HG03378 (cell line): ENCODE results near the gene ELFN1.

Experiments used
- ATAC-seq: cut with Tn5 transposase; IDR thresholded peaks from one replicate; pipeline ENCODE4 v1.9.1; 2021; ENCODE audit warnings: mild to moderate bottlenecking, moderate library complexity; ENCODE audit not compliant: unreplicated experiment

Gene ELFN1

DNA sequence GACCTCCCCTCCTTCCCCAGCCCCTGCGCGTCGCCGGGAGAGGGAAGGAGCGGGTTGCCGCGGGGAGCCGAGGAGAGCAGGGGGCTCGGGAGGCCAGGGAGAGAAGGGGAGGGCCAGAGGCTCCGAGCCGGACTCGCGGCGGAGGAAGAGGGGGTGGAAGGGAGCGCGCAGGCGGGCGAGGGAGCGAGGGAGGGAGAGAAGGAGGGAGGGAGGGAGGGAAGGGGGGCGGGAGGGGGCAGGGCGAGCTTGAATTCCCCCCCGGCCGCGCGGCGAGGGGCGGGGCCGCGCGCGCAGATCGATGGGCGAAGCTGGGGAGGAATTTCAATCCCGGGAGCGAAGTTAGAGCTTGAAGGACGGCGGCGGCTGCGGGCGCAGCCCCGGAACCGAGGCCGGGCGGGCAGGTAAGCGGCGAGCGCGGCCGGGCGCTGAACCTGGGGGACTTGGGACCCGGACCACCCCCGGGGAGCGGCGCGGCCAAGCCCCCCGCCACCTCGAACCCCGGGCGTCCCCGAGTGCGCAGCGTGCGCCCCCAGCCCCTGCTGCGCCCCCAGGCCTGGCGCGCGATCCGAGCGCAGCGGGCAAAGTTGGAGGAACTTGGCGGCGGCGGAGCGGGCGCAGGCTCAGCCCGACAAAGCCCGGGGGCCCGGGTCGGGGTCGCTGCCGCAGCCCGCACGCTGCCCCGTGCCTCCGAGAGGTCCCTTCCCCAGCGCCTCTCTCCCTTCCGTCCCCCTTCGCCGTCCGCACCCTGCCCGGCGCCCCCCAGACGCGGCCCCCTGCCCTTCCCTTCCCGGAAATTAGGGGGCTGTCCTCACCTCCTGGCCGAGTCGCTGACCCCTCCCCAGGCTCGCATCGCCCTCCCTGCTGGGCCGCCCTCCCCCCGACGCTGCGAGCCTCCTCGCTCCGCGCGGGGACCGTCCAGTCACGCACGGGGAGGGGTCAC, at the start of gene ELFN1:
Gene ELFN1, plus strand, starts transcription at position 324 of the 940 bp plus-strand sequence. CDS start 74,320 bp downstream, outside the sequence.
- ATAC-seq = no peak

DNA sequence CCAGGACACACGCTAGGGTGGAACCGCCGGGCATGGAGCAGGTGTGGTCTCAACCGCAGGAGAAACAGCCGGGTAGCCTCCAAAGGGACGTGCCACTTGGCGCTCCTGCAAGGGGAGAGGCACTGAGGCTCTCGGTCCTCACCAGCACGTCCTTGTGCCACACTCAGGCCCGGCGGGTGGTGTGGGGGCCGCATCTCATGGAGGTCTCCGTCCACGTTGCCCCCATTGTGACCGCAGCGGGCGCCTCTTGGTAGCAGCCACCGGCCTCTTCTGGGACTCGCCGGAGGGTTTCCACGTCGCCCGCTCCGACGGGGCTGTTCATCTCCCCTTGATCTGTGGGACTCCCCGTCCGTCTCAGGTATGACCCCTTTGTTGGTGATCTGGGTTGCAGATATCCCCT, 49.2 kb upstream of the ELFN1 start:
- ATAC-seq = no peak

DNA sequence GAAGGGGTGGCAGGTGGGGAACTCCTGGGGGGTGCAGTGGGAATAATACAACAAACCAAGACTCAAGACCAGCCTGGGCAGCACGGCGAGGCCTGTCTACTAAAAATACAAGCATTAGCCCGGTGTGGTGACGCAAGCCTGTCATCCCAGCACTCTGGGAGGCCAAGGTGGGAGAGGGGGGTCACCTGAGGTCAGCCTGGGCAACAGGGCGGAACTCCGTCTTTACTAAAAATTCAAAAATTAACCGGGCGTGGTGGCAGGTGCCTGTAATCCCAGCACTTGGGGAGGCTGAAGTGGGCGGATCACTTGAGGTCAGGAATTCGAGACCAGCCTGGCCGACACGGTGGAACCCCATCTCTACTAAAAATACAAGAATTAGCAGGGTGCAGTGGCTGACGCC, 48.4 kb upstream of the ELFN1 start:
- ATAC-seq = no peak

DNA sequence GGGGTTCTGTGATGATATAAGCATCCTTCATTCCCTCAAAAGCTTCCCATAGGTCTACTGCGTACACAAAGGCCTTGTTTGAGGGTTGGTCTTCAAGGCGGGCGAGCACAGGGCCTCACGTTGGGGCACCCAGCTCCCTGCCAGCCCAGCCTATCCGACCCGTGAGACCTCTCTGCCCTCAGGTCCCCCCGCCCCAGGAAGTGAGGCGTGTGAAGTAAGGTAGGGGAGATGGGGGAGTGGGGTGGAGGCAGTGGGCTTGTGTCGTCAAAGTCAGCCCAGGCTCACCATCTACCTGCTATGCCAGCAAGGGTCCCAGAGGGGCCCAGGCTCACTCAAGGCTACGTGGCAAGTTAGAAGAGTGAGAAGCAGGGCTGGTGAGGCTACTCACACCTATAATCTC, 47.6 kb upstream of the ELFN1 start:
- no peak for ATAC-seq

DNA sequence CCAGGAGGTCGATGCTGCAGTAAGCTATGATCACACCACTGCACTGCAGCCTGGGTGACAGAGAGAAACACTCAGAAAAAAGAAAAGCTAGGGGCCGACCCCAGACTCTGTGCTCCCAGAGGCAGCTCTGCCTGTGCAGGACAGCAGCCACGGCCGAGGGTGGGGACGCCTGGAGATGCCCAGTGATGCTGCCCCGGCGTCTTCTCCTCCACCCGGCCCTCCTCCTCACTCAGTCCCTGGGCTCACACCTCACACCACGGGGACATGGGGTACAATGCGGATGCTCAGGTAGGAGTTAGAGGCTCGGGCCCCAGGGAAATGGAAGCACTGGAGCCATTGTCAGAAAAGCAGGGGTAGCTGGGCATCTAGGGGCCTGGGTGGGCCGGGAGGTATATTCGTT, 46.3 kb upstream of the ELFN1 start:
- ATAC-seq = no peak

DNA sequence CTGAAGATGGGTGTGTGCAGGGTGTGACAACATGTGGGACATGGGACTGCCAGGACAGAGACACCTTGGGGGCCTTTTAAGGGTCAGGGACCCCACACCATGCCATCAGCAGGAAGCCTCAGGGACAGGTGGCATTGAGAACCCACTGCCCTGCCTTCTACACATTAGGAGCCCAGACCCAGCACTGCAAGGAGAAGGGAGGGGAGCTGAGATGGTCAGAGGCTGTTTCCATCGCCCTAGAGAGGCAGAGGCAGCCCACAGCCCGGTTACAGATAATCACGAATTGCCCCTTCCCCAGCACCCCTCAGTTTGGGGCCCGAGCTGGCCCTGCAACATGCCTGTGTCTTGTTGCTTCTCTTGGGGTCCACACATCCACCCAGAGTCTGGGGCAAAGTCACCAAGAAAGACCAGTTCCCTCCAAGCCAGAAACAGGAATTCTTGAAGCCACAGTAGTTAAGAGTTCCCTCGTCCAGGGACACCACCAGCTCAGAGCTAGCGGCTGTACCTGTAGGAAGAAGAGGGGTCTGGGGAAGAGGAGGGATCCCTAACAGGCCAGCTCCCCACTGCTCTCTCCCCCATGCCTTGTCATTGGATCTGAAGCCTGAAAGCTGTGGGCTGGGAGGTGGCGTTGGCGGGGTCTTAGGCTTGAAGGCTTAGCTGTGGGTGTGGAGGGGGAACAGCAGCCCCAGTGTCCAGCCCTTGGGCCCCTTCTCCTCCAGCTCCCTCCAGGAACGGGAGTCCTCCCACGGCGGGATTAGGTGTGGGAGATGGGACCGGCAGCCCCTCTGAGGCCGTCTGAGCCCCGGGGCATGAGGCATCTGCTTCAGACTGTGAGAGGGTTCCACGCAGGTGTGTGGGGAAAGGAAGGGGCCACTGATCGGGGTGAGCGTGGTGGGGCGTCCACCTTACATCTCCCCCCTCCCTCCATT, 44.8 kb upstream of the ELFN1 start:
- ATAC-seq = no peak

DNA sequence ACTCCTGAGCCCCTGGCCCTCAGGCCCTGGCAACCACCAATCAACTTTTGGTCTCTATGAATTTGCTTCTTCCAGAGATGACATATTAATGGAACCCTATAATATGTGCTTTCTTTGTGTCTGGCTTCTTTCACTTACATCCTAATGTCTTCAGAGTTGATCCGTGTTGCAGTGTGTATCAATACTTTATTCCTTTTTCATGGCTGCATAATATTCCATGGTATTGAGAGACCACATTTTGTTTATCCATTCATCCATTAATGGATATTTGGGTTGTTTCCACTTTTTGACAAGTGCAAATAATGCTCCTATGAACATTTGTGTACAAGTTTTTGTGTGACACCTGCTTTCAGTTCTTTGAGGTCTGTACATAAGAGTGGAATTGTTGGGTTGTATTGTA, 43.3 kb upstream of the ELFN1 start:
- ATAC-seq = no peak

DNA sequence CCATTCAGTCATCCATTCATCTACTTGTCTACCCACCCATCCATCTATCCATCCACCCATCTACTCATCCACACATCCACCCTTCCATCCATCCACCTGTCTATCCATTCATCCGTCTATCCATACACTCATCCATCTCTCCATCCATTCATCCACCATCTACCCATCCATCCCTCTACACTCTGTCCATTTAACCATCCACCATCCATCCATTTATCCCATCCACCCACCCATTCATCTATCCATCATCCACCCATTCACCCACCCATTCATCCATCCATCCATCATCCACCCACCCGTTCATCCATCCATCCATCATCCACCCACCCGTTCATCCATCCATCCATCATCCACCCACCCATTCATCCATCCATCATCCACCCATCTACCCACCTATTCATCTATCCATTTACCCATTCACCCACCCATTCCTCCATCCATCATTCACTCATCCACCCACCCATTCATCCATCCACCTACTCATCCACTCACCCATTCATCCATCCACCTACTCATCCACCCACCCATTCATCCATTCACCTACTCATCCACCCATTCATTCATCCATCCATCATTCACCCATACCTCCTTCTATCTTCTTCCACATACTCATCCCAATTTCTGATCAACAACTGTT, 39.3 kb upstream of the ELFN1 start:
- no peak for ATAC-seq

DNA sequence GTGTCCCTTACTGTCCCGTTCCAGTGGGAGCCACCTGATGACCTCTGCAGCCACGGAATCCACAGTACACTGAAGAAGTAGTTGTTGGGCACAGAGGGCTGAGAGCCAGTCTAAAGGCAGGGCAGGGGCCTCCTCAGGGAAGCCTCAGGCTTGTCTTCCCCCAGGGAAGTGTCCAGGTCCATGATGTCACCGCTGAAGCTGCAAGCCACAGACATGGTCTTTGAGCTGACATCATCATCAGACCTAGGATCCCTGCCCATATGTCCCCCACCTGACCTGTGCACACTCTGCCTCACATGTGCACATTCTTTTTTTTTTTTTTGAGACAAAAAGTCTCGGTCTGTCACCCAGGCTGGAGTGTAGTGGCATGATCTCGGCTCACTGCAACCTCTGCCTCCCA, 38.4 kb upstream of the ELFN1 start:
- ATAC-seq = no peak

DNA sequence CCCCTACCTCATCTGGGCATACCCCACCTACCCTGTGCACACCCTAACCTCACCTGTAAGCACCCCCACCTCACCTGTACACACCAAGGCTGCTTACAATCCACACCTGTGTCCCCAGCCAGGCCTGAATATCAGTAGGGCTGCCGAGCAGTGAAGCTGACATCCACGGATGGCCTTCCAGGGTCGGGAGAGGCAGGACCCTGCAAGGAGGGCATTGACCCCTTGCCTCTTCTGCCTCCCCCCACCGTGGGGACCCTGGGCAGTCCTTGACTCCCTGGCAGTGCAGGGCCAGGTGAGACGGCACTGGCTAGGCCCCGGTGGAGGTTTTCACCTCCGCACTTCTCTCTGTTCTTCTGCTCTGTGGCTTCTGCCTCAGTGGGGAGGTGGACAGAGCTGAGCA, 37.6 kb upstream of the ELFN1 start:
- no peak for ATAC-seq

DNA sequence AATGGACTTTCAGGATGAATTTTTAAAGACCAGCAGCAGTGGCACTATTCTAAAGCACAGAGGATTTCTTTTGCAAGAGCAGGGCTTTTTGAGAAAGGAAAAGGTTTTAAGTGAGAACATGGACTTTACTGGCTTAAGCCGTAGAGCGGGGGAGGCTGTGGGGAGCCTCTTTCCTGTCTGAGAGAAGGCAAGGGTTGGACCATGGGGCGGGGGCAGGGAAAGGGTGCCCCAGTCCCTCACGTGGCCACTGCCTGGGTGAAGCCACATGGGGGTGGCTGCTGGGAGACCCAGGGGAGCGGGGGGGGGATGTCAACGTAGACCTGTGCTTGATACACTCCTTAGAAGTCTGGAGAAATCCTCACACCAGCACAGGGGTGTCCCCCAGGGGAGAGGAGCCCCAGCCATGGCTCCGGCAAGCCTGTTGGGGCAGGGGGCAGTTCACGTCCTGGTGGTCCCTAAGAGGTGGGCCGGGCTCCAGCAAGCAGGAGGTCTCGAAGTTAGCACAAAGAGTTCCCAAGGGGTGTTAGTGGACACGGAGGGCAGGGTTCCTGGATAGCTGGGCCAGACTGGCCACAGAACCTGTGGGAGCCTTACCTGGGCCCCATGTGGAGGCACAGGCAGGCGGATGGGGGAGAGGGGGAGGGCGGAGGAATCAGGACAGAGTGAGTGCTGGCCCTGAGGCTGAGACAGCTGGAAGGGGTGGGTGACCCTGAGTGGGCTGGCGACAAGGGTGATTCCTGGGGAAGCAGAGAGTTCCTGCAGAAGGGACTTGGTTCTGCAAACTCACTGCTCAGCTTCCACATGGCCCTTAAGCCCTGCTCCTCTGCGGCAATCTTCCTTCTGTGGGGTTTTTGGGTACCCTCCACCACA, 36.9 kb upstream of the ELFN1 start:
- no peak for ATAC-seq

DNA sequence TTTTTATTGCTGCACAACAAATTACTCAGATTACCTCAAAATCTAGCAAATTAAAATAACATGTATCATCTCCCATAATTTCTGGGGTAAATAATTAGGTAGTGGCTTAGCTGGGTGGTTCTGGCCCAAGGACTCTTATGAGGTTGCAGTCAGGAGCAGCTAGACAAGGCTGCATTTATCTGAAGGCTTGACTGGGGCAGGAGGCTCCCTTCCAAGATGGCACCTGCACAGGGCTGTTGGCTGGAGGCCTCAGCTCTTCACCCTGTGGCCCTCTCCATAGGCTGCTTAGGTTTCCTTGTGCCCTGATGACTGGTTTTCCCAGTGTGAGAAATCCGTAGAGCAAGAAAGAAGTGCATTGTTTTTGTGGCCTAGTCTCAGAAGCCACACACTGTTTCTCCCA, 34.7 kb upstream of the ELFN1 start:
- ATAC-seq = no peak

DNA sequence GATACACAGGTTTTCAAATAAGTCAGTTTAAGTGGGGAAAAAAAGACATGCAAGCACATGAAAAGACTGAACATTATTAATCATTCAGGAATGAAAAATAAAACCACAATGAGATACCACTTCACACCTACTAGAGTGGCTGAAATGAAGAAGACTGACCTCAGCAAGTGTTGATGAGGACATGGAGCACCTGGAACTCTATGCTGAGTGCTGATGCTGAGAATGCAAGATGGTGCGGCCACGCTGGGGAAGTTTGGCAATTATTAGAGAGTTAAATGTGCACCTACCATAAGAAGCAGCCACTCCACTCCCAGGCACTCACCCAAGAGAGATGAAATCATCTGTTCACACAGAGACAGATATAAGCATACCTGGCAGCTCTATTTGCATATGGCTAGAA, 32.9 kb upstream of the ELFN1 start:
- ATAC-seq = no peak

DNA sequence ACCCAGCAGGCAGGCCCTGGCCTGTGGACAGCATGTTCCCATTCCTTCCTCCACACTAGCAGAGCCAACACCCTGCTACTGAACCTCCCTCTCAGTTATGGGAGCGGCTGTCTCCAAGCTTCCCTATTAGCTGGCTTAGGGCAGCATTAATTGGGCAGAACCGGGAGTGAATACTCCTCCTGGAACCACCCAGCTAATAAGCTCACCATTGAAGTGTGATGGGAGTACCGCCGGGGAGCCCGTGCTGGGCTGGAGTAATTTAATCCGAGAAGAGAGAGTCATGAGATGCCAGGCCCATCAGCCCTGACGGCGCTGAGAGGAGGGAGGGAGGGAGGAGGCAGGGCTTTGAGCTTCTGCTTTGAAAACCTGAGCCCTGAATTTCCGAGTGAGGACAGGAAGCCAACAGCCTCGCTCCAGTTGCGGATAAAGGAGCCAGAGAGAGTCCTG, 31.8 kb upstream of the ELFN1 start:
- ATAC-seq = no peak

DNA sequence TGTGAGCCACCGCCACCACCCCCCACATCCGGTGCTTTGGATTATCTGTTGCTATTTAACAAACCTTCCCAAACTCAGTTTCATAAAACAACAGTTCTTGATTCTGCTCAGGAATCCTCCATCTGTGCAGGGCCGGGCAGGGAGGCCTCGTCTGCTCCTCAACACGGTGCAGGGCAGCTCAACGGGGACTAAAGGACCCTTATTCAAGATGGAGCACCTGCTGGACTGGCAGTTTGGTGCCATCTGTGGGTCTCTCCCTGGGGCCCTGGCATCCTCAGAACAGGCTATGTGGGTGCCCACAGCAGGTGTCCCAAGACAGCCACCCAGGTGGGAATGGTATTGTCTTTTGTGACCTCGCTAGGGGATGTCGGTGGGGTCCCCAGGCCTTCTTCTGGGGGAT, 31.0 kb upstream of the ELFN1 start:
- no peak for ATAC-seq

DNA sequence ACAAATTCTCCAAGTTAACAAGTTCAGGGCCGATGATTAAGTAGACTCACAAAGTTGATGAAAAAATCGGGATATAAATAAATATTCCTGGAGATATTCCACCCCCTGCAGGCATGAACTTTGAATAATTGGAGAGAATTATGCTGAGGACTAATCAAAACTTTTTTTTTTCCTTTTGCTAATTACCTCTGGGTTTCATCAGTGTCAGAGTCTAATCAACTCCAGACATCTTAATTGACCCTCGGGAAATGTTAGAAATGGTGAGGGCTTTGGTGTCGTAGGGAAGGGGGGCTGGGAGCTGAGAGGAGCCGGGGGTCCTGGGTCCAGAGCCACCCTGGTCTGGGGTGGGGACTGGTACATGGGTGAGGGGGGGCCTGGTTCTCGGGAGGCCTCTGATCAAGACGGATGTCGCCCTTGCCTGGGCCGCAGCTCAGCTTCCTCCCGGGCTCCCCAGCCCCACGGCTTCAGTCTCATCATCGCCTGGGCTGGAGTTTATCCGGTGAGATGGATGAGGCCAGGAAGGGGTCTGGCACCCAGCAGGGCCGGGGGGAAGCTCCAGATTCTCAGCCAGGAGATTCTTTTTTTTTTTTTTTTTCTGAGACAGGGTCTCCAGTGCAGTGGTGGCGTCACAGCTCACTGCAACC, 30.4 kb upstream of the ELFN1 start:
- ATAC-seq = no peak

DNA sequence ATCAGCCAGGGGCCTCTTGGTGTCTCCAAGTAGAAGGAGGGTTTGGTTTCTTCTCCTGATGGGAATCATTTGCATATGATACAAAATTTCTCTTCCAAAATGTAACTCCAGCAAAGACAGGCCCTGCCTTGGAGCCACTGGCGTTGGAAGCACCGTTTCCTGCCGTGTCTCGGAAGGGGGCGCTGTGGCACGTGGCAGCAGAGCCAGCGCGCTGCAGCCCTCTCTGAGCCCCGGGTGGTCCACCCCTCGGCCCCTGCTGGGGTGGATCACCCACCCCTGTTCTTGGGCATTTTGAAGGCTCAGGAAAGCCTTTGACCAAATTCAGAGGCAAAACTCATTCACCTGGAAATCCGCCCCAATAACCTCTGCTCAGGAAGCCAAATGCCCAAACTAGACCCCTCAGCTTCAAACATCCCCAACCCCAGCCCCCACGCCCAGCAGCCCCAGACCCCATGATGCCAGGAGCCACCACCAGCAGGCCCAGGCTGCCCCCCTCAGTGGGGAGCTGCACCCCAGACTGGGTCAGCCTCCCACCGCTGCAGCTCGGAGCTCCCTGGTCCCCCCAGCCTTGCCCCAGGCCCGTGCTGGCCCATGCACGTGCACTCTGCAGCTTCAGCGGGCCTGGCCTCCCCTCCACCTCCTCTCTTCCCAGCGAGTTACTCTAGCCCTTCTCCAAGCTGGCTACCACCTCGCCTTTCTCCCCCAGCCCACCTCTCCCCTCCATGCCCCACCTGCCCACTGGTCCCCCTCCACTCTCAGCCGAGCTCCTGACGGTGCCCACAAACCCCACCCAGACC, 29.5 kb upstream of the ELFN1 start:
- ATAC-seq = no peak

DNA sequence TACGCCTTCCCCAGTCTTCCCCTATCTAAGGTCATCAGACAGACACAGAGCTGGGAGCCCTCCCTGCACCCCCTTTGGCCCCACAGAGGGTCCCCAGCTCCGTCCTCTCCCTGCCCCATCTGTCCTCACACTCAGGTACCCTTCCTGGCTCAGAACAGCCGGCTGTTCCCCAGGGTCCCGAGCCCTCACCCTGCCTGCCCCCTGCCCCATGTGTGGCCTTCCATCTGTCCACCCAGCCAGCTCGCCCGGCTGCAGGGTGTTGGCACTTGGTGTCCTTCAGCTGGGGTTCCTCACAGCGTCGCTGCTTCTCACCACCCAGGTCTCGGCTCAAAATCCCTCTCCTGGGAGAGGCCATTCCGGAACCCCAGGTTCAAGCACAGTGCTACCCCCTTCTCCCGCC, 28.9 kb upstream of the ELFN1 start:
- ATAC-seq = no peak

DNA sequence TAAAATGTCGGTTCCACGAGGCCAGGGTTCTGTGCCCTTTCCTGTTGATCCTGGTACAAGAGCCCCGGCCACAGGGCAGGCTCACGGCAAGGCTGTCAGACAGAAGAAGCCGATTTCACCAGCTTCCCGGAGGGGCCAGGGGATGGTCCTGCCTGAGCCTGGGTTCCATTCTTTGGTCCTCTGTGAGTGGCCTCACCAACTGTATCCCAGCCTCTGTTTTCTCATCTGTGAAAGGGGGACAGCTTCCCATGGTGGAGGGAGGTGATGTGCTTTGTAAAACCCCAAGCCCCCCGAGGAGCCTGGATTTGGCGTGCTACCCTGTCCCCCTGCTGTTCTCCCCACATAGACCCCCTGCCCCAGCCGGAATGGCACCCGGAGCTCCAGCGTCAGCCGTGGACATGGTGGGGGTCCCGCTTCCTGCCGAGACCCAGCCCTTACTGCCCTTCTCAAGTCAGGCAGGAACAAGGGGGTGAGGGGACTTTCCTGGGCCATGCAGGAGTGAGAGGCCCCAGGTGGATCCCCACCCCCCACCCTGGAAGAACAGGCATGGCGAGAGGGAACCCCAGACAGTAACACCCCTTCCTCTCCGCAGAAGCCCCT, 28.3 kb upstream of the ELFN1 start:
- no peak for ATAC-seq
